WTC11 (cell line): ENCODE data around the gene RHOF. TPM values are rescaled to one million over a fixed set of nuclear protein-coding genes. Genes with fewer than 3 reads are reported as not detected.
A peak's percentile ranks its signal among the peaks of the same experiment; 100 is the strongest.

ENCODE experiments used
- ATF1 ChIP-seq: sonication (generic); formaldehyde crosslinking; IDR thresholded peaks from 2 replicates; pipeline ENCODE4 v1.8.1; 2023; ENCODE audit warnings: mild to moderate bottlenecking, moderate library complexity, missing genetic modification reagents
- ESRRA ChIP-seq: sonication (generic); formaldehyde crosslinking; IDR thresholded peaks from 2 replicates; pipeline ENCODE4 v1.8.1; 2022; ENCODE audit warnings: mild to moderate bottlenecking, missing genetic modification reagents, borderline replicate concordance
- FOXK1 ChIP-seq: sonication (generic); formaldehyde crosslinking; IDR thresholded peaks from 2 replicates; pipeline ENCODE4 v1.8.0; 2022; ENCODE audit warnings: mild to moderate bottlenecking, moderate library complexity, missing genetic modification reagents
- FOXP1 ChIP-seq: sonication (generic); formaldehyde crosslinking; IDR thresholded peaks from 2 replicates; pipeline ENCODE4 v1.8.0; 2022; ENCODE audit warnings: missing genetic modification reagents, mild to moderate bottlenecking, moderate library complexity, borderline replicate concordance
- GRHL2 ChIP-seq: fragments of 250-450 bp; sonication (Bioruptor Pico); IDR thresholded peaks from 2 replicates; pipeline ENCODE4 v1.8.0; 2022; ENCODE audit warnings: mild to moderate bottlenecking, moderate library complexity; ENCODE audit not compliant: insufficient replicate concordance, severe bottlenecking
- GTF2I ChIP-seq: fragments of 250-450 bp; sonication (Bioruptor Pico); conservative IDR thresholded peaks from 2 replicates; pipeline ENCODE4 v1.4.0; 2021; ENCODE audit warnings: mild to moderate bottlenecking
- HMGA2 ChIP-seq: fragments of 250-450 bp; sonication (Bioruptor Pico); IDR thresholded peaks from 2 replicates; pipeline ENCODE4 v1.4.0; 2021; ENCODE audit warnings: mild to moderate bottlenecking, moderate library complexity
- KAT7 ChIP-seq: sonication (generic); formaldehyde crosslinking; IDR thresholded peaks from 2 replicates; pipeline ENCODE4 v1.8.1; 2023; ENCODE audit warnings: missing genetic modification reagents, mild to moderate bottlenecking, borderline replicate concordance
- MXD4 ChIP-seq: fragments of 250-450 bp; sonication (Bioruptor Pico); IDR thresholded peaks from 2 replicates; pipeline ENCODE4 v1.8.0; 2021; ENCODE audit warnings: mild to moderate bottlenecking, moderate library complexity, borderline replicate concordance
- MYBL2 ChIP-seq: sonication (generic); formaldehyde crosslinking; IDR thresholded peaks from 2 replicates; pipeline ENCODE4 v1.8.1; 2023; ENCODE audit warnings: mild to moderate bottlenecking, moderate library complexity, missing genetic modification reagents
- NFYB ChIP-seq: sonication (generic); formaldehyde crosslinking; conservative IDR thresholded peaks from 2 replicates; pipeline ENCODE4 v1.8.0; 2022; ENCODE audit warnings: low read depth, missing genetic modification reagents
- SMAD3 ChIP-seq: sonication (generic); formaldehyde crosslinking; IDR thresholded peaks from 2 replicates; pipeline ENCODE4 v1.8.0; 2022; ENCODE audit warnings: missing genetic modification reagents, mild to moderate bottlenecking, borderline replicate concordance
- SMAD4 ChIP-seq: sonication (generic); formaldehyde crosslinking; IDR thresholded peaks from 2 replicates; pipeline ENCODE4 v1.8.0; 2022; ENCODE audit warnings: mild to moderate bottlenecking, missing genetic modification reagents
- SOX15 ChIP-seq: fragments of 250-450 bp; sonication (Bioruptor Pico); IDR thresholded peaks from 2 replicates; pipeline ENCODE4 v1.9.0; 2021; ENCODE audit warnings: mild to moderate bottlenecking
- SP1 ChIP-seq: sonication (generic); formaldehyde crosslinking; conservative IDR thresholded peaks from 2 replicates; pipeline ENCODE4 v1.8.1; 2022; ENCODE audit warnings: missing genetic modification reagents
- ZNF138 ChIP-seq: sonication (generic); formaldehyde crosslinking; conservative IDR thresholded peaks from 2 replicates; pipeline ENCODE4 v1.8.1; 2022; ENCODE audit warnings: mild to moderate bottlenecking, moderate library complexity, missing genetic modification reagents
- ZNF396 ChIP-seq: fragments of 250-450 bp; sonication (Bioruptor Pico); IDR thresholded peaks from 2 replicates; pipeline ENCODE4 v1.8.0; 2021; ENCODE audit warnings: mild to moderate bottlenecking, moderate library complexity, borderline replicate concordance
- total RNA-seq: library from RNA; stranded (reverse); gene quantifications from 3 replicates; pipeline ENCODE4 v1.2.3, GENCODE V29; 2021
- TF ChIP-seq, protein P1 (sequence below): sonication (generic); formaldehyde crosslinking; IDR thresholded peaks from 2 replicates; pipeline ENCODE4 v1.8.1; 2022; ENCODE audit warnings: low read depth, mild to moderate bottlenecking, moderate library complexity, missing genetic modification reagents, borderline replicate concordance
- TF ChIP-seq, protein P2 (sequence below): fragments of 250-450 bp; sonication (Bioruptor Pico); IDR thresholded peaks from 2 replicates; pipeline ENCODE4 v1.9.0; 2021; ENCODE audit warnings: moderate library complexity, mild to moderate bottlenecking, inconsistent platforms, borderline replicate concordance
- TF ChIP-seq, protein P3 (sequence below): sonication (generic); formaldehyde crosslinking; IDR thresholded peaks from 2 replicates; pipeline ENCODE4 v1.8.1; 2022; ENCODE audit warnings: mild to moderate bottlenecking, missing genetic modification reagents, moderate library complexity, borderline replicate concordance
- TF ChIP-seq, protein P4 (sequence below): sonication (generic); formaldehyde crosslinking; IDR thresholded peaks from 2 replicates; pipeline ENCODE4 v1.8.1; 2023; ENCODE audit warnings: mild to moderate bottlenecking, moderate library complexity, missing genetic modification reagents
- TF ChIP-seq, protein P5 (sequence below): sonication (generic); formaldehyde crosslinking; IDR thresholded peaks from 2 replicates; pipeline ENCODE4 v1.8.1; 2022; ENCODE audit warnings: mild to moderate bottlenecking, moderate library complexity, missing genetic modification reagents
- TF ChIP-seq, protein P6 (sequence below): fragments of 250-450 bp; sonication (Bioruptor Pico); conservative IDR thresholded peaks from 2 replicates; pipeline ENCODE4 v1.9.0; 2021; ENCODE audit warnings: mild to moderate bottlenecking

Gene RHOF
- total RNA-seq, 1 experiment from 2014 or later: 45.3 TPM

DNA sequence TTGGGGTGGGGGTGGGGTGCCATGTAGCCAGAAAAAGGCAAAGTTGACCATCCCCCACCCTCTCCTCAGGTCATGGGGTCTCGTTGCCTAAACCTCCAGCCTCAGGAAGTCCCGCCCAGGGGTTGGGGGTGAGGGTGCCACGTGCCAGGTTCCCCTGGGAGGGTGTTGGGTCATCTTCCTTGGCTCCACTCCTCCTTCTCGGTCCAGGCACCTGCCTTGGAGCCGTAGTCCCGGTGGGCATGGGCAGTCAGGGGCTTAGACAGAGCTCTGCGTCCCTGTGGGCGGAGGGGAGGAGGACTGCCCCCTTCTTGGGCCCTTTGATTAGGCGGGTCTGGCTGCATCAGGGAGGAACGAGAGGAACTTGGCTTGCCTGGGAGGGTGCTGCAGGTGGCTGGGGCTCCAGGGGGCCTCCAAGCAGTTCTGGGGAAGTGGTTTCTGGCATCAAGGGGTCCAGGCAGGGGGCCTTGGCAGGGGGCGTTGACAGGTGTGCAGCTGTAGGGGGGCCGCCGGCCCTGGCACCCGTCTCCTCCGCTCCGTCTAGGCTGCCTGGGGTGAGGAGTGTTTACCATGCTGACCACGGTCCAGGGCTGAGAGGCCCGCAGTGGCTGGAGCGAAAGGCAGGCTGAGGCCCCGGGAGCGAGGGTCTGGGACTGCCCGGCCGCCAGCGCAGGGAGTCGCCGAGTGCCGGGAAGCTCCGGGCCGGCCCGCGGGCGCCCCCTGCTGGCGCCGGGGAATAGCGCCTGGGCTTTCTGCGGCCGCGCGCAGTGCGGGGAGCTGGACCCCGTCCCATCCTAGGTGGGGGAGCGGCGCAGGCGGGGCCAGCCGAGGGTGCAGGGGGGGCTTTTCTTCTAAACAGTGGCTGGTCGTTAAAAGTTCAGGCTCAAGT, 18.2 kb upstream of the RHOF start (continued):
- TF ChIP-seq MYBL2 (CRISPR knock-in tag) (peak; percentile 3; the same call in 1 of the 2 replicates), KAT7 (CRISPR knock-in tag) (no peak), ATF1 (CRISPR knock-in tag) (no peak), ESRRA (CRISPR knock-in tag) (peak; percentile 68; the same call in 1 of the 2 replicates), ZNF396 (CRISPR knock-in tag) (no peak), GTF2I (CRISPR knock-in tag) (no peak), GRHL2 (CRISPR knock-in tag) (no peak), SOX15 (CRISPR knock-in tag) (no peak), SMAD4 (CRISPR knock-in tag) (no peak), NFYB (CRISPR knock-in tag) (no peak), SMAD3 (CRISPR knock-in tag) (no peak), HMGA2 (CRISPR knock-in tag) (no peak), ZNF138 (no peak), MXD4 (CRISPR knock-in tag) (no peak), SP1 (peak; percentile 53; the same call in 1 of the 2 replicates), FOXP1 (peak; percentile 81; the same call in 1 of the 2 replicates), FOXK1 (CRISPR knock-in tag) (peak; percentile 62)
- TF ChIP-seq, protein P1, sequence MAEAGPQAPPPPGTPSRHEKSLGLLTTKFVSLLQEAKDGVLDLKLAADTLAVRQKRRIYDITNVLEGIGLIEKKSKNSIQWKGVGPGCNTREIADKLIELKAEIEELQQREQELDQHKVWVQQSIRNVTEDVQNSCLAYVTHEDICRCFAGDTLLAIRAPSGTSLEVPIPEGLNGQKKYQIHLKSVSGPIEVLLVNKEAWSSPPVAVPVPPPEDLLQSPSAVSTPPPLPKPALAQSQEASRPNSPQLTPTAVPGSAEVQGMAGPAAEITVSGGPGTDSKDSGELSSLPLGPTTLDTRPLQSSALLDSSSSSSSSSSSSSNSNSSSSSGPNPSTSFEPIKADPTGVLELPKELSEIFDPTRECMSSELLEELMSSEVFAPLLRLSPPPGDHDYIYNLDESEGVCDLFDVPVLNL: 0 out of 2 replicates have a peak, but pooled peaks have one; percentile 29
- TF ChIP-seq, protein P2, sequence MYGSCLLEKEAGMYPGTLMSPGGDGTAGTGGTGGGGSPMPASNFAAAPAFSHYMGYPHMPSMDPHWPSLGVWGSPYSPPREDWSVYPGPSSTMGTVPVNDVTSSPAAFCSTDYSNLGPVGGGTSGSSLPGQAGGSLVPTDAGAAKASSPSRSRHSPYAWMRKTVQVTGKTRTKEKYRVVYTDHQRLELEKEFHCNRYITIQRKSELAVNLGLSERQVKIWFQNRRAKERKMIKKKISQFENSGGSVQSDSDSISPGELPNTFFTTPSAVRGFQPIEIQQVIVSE (CRISPR knock-in tag): no peak
- TF ChIP-seq, protein P3, sequence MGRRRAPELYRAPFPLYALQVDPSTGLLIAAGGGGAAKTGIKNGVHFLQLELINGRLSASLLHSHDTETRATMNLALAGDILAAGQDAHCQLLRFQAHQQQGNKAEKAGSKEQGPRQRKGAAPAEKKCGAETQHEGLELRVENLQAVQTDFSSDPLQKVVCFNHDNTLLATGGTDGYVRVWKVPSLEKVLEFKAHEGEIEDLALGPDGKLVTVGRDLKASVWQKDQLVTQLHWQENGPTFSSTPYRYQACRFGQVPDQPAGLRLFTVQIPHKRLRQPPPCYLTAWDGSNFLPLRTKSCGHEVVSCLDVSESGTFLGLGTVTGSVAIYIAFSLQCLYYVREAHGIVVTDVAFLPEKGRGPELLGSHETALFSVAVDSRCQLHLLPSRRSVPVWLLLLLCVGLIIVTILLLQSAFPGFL (CRISPR knock-in tag): no peak
- TF ChIP-seq, protein P4, sequence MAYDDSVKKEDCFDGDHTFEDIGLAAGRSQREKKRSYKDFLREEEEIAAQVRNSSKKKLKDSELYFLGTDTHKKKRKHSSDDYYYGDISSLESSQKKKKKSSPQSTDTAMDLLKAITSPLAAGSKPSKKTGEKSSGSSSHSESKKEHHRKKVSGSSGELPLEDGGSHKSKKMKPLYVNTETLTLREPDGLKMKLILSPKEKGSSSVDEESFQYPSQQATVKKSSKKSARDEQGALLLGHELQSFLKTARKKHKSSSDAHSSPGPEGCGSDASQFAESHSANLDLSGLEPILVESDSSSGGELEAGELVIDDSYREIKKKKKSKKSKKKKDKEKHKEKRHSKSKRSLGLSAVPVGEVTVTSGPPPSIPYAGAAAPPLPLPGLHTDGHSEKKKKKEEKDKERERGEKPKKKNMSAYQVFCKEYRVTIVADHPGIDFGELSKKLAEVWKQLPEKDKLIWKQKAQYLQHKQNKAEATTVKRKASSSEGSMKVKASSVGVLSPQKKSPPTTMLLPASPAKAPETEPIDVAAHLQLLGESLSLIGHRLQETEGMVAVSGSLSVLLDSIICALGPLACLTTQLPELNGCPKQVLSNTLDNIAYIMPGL (CRISPR knock-in tag): no peak; the same call in none of the 2 replicates
- TF ChIP-seq, protein P5, sequence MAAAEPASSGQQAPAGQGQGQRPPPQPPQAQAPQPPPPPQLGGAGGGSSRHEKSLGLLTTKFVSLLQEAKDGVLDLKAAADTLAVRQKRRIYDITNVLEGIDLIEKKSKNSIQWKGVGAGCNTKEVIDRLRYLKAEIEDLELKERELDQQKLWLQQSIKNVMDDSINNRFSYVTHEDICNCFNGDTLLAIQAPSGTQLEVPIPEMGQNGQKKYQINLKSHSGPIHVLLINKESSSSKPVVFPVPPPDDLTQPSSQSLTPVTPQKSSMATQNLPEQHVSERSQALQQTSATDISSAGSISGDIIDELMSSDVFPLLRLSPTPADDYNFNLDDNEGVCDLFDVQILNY: no peak; the same call in 1 of the 2 replicates
- TF ChIP-seq, protein P6, sequence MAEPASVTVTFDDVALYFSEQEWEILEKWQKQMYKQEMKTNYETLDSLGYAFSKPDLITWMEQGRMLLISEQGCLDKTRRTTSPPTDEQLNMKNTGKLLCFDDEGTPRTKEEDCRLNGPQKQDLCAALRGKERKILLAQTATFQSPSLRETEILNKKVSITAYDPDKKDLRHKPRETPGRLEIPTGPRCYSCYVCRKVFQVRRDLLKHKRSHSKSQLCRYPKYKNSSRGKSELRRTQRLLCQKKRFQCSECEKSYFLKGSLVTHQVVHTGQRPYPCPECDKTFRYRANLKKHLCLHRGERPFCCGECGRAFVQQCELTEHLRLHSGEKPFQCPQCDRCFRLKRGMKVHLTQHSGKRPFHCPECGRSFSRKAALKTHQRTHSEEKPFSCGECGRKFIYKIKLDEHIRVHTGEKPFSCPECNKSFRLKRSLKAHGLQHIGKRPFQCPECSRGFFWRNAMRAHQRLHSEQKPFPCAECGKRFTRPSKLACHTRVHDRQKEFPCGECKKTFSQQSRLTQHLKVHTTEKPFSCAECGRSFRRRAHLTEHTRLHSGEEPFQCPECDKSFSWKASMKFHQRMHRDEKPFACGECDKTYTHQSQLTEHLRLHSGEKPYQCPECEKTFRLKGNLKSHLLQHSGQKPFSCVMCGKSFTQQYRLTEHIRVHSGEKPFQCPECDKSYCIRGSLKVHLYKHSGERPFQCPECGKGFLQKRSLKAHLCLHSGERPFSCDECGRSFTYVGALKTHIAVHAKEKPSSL: no peak
- TF ChIP-seq, all 79 proteins: peak for 15
